Erythroblast (primary cell): Measurements from ENCODE around the gene THRB.

Experiments
- GATA1 ChIP-seq: IDR thresholded peaks from 2 replicates; pipeline ENCODE4 v1.6.1; 2011; ENCODE audit warnings: low read depth, mild to moderate bottlenecking, control low read depth, low read length, moderate library complexity
- POLR2A ChIP-seq: IDR thresholded peaks from 2 replicates; pipeline ENCODE4 v1.6.1; 2011; ENCODE audit warnings: mild to moderate bottlenecking, low read length

GRCh38 chr3:24154013-24154695, 340.5 kb downstream of the THRB start:
- TF ChIP-seq POLR2A (no peak), GATA1 (no peak)
